Measurements from ENCODE around the gene PCNX2.

GRCh38 chr1:233114159-233114558 lies 181.4 kb downstream of the PCNX2 start:
- TF ChIP-seq CTCF (IDR thresholded peaks at IDR 0.05): no peak
- no peak for TF ChIP-seq POLR2A (IDR thresholded peaks at IDR 0.05)

Measured in body of pancreas (tissue), 4 donors.